Upper lobe of left lung (tissue), 6 donors: ENCODE results near the gene FBLN1. TPM values are rescaled to one million over a fixed set of nuclear protein-coding genes. Genes with fewer than 3 reads are reported as not detected.
A peak's percentile ranks its signal among the peaks of the same experiment; 100 is the strongest.

ENCODE experiments used
- ATAC-seq, 2 donors: fragments of 200-7000 bp; cut with Tn5 transposase; one replicate each; pipeline ENCODE4 v1.9.1; 2022; ENCODE audit warnings: mild to moderate bottlenecking in 2 of 2, moderate library complexity in 2 of 2; ENCODE audit not compliant: low FRiP score in 2 of 2
- DNase-seq, 2 donors: peaks; one replicate each; pipeline ENCODE4 v3.0.0-alpha.2; 2019 to 2020
- H3K27ac ChIP-seq, 4 donors: fragments of 200-600 bp; sonication (generic); one replicate each; pipeline ENCODE4 v1.5.1; 2016 to 2019
- H3K27me3 ChIP-seq, 4 donors: fragments of 200-600 bp; sonication (generic); one replicate each; pipeline ENCODE4 v1.5.1; 2017 to 2019
- H3K36me3 ChIP-seq, 4 donors: fragments of 200-600 bp; sonication (generic); one replicate each; pipeline ENCODE4 v1.5.1; 2016 to 2019
- H3K4me1 ChIP-seq, 4 donors: fragments of 200-600 bp; sonication (generic); one replicate each; pipeline ENCODE4 v1.5.1; 2018 to 2019
- H3K4me3 ChIP-seq, 4 donors: fragments of 200-600 bp; sonication (generic); one replicate each; pipeline ENCODE4 v1.5.1; 2017 to 2019; ENCODE audit warnings: mild to moderate bottlenecking in 2 of 4, moderate library complexity in 1 of 4
- H3K9me3 ChIP-seq, 4 donors: fragments of 200-600 bp; sonication (generic); one replicate each; pipeline ENCODE4 v1.5.1; 2018 to 2019
- EP300 ChIP-seq, 4 donors: sonication (generic); formaldehyde crosslinking; IDR thresholded peaks; one replicate each; pipeline ENCODE4 v1.5.1; 2017; ENCODE audit warnings: antibody characterized with exemption in 4 of 4, control low read depth in 2 of 4
- POLR2A ChIP-seq, 4 donors: fragments of 450-650 bp; IDR thresholded peaks; one replicate each; pipeline ENCODE4 v1.5.1; 2016 to 2017; ENCODE audit warnings: antibody characterized with exemption in 4 of 4, mild to moderate bottlenecking in 2 of 4
- POLR2AphosphoS5 ChIP-seq, 2 donors: sonication (generic); formaldehyde crosslinking; IDR thresholded peaks; one replicate each; pipeline ENCODE4 v1.5.1; 2017; ENCODE audit warnings: antibody characterized with exemption in 2 of 2
- WGBS, 2 donors: methylation state at CpG; one replicate each; pipeline ENCODE4 v1.1.5; 2017 to 2018; 5-methylcytosine and 5-hydroxymethylcytosine counted together
- total RNA-seq, 6 donors: library from RNA; depleted of rRNA in 4 of 6; stranded (reverse); fragments of >200 nt in 4 of 6; gene quantifications; one replicate each; pipeline versions ENCODE4 v1.1.0 to v1.2.1, GENCODE V29; 2016 to 2021
- TF ChIP-seq, protein P1 (sequence below), 6 experiments: fragments of 450-650 bp in 4 of 6; fragments of 200-600 bp in 2 of 6; sonication (generic) in 2 of 6; IDR thresholded peaks; one replicate each; pipeline ENCODE4 v1.5.1; 2016 to 2019; ENCODE audit warnings: antibody characterized with exemption in 6 of 6
- donor health status: DM: no; HTN: no; CAD: no; lungs with moderate emphysema.
- donor health status: DM: no; HTN: yes; CAD: no; lungs with severe emphysema.

Gene FBLN1
- total RNA-seq, 6 donors from 2014 or later = 63.9 to 523 (median 207) TPM

DNA sequence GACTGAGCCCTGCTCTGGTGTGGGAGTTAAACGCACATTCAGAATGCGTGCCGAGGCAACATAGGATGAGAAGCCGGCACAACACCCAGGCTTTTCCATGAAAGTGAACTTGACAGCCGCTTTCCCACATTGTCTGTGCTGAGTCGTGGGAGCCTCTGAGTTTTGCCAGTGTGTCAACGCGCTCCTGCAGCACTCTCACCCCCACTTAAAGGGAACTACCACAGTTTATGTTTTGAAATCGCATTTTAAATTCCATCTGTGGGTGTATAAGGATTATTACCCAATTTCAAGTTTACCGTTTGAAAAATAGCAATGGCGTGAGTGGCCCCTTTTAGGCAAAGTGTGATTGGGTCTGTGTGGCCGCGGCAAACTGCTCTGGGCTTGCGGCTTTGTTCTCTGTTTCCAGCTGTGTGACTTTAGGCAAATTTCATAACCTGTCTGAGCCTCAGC is 81.5 kb downstream of the FBLN1 start:
- no peaks in the 10 kb centered on the region for H3K27me3 ChIP-seq
- DNase-seq (peak in 1 of 2 donors; percentile 36), ATAC-seq (peak in 1 of 2 donors; percentile 20)
- no peak overlapping the region for H3K27ac ChIP-seq
- H3K4me3 ChIP-seq = no peak overlapping the region
- H3K36me3 ChIP-seq = peaks cover 0 to 3% (median 0%) of the 10 kb centered on the region in 4 donors
- no peaks in the 10 kb centered on the region for H3K9me3 ChIP-seq
- 50 to 58% methylated on average over 13 to 14 of the region's 14 CpGs for WGBS, 2 donors
- TF ChIP-seq EP300 (IDR thresholded peaks at IDR 0.05) (no peak), POLR2A (IDR thresholded peaks at IDR 0.05) (no peak), POLR2AphosphoS5 (IDR thresholded peaks at IDR 0.05) (no peak)
- TF ChIP-seq, protein P1, sequence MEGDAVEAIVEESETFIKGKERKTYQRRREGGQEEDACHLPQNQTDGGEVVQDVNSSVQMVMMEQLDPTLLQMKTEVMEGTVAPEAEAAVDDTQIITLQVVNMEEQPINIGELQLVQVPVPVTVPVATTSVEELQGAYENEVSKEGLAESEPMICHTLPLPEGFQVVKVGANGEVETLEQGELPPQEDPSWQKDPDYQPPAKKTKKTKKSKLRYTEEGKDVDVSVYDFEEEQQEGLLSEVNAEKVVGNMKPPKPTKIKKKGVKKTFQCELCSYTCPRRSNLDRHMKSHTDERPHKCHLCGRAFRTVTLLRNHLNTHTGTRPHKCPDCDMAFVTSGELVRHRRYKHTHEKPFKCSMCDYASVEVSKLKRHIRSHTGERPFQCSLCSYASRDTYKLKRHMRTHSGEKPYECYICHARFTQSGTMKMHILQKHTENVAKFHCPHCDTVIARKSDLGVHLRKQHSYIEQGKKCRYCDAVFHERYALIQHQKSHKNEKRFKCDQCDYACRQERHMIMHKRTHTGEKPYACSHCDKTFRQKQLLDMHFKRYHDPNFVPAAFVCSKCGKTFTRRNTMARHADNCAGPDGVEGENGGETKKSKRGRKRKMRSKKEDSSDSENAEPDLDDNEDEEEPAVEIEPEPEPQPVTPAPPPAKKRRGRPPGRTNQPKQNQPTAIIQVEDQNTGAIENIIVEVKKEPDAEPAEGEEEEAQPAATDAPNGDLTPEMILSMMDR (IDR thresholded peaks at IDR 0.05) = no peak
- peaks cover 3 to 12% (median 12%) of the 10 kb centered on the region in 4 donors for H3K4me1 ChIP-seq

DNA sequence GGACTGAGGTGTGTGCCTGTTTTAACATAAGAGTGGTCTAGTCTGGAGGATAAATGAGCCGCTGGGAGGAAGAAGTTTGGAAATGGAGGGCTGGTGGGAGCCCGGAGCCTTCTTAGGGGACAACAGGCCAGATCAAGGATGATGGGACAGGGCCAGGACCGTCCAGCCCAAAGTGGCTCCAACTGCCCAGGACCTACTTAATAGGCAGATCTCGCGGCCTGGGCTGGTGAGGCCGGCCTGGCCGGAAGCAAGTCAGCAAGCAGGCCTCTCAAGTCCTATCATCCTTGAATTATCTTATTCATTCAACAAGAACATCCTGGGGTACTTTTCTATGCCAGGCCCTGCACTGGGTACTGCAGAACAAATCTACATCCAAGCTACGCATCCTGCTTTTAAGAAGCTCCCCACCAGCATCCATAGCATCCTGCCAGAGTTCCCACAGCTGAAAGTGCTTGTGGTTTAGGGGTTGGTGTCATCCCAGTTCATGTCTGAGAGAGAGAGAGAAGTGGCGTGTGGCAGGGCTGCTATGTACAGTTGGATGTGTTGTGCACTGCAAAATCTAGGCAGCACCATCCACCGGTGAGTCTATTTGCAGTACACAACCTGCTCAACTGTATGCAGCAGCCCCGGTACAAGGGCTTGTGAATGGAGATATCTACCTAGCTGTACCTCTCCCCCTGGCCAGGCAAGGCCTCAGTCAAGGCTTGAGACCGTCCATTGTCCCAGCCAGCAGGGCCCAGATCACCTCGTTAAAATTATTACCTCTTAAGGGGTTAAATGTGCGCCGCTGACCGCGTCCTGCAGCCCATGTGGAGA is 82.1 kb downstream of the FBLN1 start:
- DNase-seq = no peak
- TF ChIP-seq, protein P1 (IDR thresholded peaks at IDR 0.05) = no peak
- TF ChIP-seq POLR2A (IDR thresholded peaks at IDR 0.05) = no peak
- no peak for TF ChIP-seq POLR2AphosphoS5 (IDR thresholded peaks at IDR 0.05)
- TF ChIP-seq EP300 (IDR thresholded peaks at IDR 0.05) = no peak
- Histone ChIP-seq H3K9me3 (no peaks in the 10 kb centered on the region), H3K27ac (no peak overlapping the region), H3K27me3 (no peaks in the 10 kb centered on the region), H3K36me3 (peaks cover 0 to 3% (median 0%) of the 10 kb centered on the region in 4 donors), H3K4me1 (peaks cover 3 to 12% (median 12%) of the 10 kb centered on the region in 4 donors), H3K4me3 (no peak overlapping the region)
- no peak for ATAC-seq
- 72 to 77% methylated on average over 13 to 17 of the region's 17 CpGs for WGBS, 2 donors

- H3K9me3 ChIP-seq = no peaks in the 10 kb centered on the region
- no peaks in the 10 kb centered on the region for H3K36me3 ChIP-seq
- ATAC-seq (peak in 1 of 2 donors; percentile 53), DNase-seq (peak in 1 of 2 donors; percentile 67)
- TF ChIP-seq EP300 (IDR thresholded peaks at IDR 0.05) = no peak
- no peak for TF ChIP-seq POLR2AphosphoS5 (IDR thresholded peaks at IDR 0.05)
- TF ChIP-seq, protein P1 (IDR thresholded peaks at IDR 0.05) = no peak
- TF ChIP-seq POLR2A (IDR thresholded peaks at IDR 0.05) = no peak
- H3K4me1 ChIP-seq = peaks cover 3 to 12% (median 12%) of the 10 kb centered on the region in 4 donors
- no peak overlapping the region for H3K4me3 ChIP-seq
- no peaks in the 10 kb centered on the region for H3K27me3 ChIP-seq
- WGBS, 2 donors = 59 to 62% methylated on average over 12 to 13 of the region's 13 CpGs
- H3K27ac ChIP-seq = no peak overlapping the region
Observed at GRCh38 chr22:45585437-45585755, 82.7 kb downstream of the FBLN1 start.

DNA sequence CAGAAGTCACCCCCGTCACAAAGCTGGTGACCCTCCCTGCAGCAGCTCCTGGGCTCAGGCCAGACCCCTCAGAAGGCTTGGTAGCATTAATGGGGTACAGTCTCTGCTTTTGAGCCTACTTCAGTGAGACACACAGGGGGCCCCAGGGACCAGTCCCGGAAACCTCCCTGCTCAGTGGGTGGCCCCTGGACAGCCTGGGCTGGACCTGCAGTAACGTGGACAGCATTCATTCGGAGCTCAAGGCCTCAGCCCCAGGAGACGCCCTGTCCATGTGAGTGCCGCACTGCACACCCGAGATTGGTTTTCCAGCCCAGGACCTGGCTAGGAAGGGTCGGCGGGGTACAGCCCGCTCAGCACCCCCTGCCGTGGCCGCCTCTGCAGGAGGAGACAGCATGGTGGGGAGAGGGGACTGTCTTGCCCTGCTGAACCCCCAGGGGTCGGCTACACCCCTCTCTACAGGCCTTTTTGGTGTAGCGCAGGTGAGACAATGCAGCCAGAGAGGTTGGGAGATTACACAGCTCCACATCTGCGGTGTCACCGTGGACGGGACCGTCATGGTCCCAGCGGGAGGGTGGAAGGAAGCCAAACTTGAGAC is 83.4 kb downstream of the FBLN1 start:
- ATAC-seq (no peak), DNase-seq (no peak)
- H3K36me3 ChIP-seq = no peaks in the 10 kb centered on the region
- TF ChIP-seq POLR2A (IDR thresholded peaks at IDR 0.05) (no peak), EP300 (IDR thresholded peaks at IDR 0.05) (no peak), POLR2AphosphoS5 (IDR thresholded peaks at IDR 0.05) (no peak)
- TF ChIP-seq, protein P1 (IDR thresholded peaks at IDR 0.05) = no peak
- H3K27me3 ChIP-seq = no peaks in the 10 kb centered on the region
- no peak overlapping the region for H3K27ac ChIP-seq
- H3K9me3 ChIP-seq = no peaks in the 10 kb centered on the region
- peaks cover 3 to 12% (median 12%) of the 10 kb centered on the region in 4 donors for H3K4me1 ChIP-seq
- 81 to 95% methylated on average over 6 to 19 of the region's 19 CpGs for WGBS, 2 donors
- no peak overlapping the region for H3K4me3 ChIP-seq
